ENCODE results near the gene CARHSP1.
A peak's percentile ranks its signal among the peaks of the same experiment; 100 is the strongest.
"Not testable (repeated sequence)": the region's sequence is repeated elsewhere in the genome, so short reads cannot be mapped to it uniquely, and the experiment has no call there.

The CARHSP1 gene

DNA sequence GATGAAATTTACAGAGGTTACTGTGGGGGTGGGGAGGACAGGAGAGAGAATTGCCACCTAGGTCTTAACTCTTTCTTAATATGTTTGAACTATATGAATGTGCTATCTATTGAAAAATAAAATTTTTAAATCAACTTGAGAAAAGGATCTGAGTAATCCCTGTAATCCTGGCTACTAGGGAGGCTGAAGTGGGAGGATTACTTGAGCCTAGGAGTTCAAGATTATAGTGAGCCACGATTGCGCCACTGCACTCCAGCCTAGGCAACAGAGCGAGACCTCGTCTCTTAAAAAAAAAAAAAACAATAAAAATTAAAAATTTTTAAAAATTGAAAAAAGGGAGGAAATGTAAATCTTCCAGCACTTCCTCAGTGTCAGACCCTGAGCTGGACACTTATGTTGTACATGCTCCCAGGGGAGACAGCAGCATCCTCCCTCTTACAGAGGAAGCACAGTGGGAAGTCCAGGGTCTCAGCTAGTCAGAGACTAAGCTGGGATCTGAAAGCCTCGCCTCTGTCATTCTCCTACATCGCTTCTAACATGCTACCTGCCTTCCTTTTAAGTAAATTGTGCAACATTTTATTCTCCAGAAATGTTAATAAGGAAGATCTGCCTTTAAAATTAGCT, 49.3 kb downstream of the CARHSP1 start:
- no peak for DNase-seq

DNA sequence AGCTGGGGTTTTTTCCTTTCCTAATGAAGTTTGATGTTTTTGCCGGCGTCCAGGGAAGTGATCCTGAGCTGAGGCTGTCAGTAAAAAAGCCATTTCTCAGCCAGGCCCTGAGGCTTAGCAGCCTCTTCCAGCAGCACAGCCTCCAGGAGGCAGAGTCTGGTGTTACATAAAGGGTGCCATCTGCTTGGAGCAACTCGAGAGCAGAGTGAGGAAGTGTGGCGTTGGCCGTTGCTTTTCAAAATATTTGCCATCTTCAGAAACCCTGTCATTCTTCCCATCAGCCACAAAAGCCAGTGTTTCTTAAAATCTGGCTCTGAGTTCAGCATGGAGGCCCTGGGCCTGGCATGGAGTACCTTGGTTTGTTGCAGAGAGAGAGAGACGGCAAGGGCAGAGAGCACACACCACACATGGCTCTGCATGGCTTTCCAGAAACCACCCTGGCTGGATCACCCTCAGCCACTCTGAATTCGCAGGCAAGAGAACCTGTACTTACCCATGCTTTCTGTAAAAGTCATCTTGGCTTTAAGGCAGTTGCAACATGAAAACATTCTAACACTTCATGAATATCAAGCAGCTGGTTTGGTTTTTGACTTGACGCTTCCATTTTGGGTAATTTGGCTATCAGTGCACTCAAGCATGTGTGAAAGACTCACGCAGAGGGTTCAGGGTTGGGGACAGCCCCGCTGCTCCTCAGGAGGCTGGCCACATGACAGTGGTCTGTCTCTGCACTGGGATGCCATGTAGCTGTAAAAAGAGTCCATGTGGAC, 50.1 kb downstream of the CARHSP1 start:
- no peak for DNase-seq

DNA sequence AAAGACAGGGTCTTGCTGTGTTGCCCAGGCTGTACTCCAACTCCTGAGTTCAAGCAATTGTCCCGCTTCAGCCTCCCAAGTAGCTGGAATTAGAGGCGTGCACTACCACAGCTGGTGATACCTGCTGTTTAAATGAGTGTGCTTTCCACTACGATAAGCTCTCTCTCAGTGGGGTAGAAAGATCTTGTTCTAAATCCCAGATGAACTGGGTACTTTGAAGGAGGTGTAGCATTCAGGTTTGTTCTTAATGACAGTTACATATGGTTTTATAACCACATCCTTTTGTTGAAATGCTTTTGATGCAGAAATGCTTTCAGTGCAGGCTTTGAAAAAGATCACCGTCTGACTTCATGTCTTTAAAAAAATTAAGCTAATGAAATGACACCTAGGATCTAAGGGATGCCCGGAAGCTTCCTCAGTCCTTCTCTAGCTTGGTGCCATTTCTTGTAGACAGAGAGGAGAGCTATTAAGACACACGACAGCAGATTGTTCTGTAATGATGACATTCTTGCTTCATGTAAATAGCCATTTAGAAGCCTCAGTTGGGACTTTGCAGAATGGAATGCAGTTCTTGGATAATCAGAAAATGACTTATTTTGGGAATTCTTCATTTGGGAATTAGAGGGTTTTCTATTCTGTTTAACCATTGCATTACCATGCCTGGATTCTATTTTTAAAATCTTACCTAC, 51.7 kb downstream of the CARHSP1 start:
- DNase-seq = peak in 1 of 5 experiments; percentile 87

DNA sequence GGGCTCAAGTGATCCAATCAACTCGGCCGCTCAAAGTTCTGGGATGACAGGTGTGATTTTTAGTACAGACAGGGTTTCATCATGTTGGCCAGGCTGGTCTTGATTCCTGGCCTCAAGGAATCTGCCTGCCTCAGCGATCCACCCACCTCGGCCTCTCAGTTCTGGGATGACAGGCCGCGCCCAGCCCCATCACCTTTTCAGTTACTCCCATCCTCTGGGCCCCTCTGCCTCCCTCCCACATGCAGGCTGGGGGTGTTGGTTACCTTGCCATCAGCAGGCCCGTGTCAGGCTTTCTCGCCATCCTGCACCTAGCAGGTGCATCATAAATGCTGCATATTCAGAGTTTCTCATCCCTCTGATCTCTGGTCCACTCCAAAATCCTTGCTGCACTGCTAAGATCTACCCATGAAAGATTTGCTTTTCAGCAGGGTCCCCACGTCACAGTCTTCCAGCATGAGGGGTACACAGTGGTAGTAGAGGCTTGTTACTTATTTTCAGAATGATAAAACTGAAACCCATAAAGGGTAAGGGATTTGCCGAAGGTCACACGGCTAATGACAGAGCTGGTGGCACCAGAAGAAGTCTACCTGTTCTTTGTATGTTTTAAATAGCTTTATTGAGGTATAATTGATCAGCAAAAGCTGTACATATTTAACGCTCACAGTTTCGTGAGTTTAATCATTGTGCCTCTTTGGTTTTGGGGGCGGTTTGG, 54.6 kb downstream of the CARHSP1 start:
- no peak for DNase-seq

DNA sequence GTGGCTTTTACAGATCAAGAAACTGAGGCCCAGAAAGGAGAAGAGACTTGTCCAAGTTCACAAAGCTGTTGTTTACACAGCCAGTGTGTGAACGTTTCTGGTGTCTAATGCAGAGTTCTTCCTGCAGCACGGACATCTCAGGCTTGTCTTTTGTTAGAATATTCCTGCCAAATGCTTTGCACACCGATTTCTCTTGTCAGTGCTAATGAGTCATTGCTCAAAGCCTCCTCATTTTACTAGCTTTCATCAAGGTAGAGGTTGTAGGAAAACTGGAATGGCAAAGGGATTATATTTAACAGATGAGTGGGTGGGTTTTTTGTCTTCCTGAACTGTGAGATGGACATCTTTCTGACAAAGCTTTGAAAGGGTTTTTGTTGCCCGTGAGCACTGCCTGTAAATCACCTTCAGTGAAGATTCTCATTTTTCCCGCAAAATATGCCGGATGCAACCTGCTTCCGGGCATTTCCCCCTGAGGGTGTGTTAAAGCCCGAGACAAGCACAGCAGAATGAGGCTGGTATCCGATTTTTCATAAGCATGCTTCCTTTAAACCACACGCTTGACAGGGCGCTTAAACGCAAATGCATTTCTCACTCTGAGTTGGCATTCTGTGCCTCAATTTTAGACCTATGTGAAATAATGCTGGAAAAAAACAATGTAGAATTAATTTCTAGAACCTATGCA, 56.5 kb downstream of the CARHSP1 start:
- peak in 1 of 5 experiments; percentile 39 for DNase-seq

DNA sequence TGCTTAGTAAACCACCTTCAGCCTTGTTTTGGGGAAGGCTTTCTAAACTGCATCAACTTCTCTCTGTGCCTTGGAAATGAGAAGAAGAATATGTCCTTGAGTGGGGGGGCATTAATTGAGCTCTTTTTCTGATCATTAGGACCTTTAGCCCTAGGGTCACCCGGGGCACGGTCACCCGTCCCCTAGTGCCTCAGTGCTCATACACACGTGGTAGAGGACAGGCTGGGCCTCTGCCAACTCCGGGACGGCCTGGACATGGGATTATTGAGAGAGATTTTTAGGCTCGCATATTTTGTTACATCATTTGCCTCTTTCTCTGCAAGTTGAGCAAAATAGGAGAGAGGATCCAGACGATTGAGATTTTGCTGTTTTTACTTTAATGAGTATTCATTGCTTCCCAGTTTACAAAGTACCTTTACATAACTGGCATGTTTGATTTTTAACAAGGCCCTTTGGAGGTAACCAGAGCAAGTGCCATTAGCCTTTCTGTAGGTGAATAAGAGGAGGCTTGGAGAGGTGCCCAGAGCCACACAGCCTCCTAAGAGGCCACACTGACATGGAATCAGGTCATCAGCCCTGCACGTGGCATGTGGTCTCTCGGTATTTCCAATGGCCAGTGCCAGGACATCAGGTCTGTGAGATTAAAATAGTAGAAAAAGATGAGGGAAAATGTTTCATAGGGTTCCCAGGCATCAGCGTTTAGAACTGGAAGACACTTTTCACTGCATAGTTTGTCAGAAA, 60.0 kb downstream of the CARHSP1 start:
- no peak for DNase-seq

DNA sequence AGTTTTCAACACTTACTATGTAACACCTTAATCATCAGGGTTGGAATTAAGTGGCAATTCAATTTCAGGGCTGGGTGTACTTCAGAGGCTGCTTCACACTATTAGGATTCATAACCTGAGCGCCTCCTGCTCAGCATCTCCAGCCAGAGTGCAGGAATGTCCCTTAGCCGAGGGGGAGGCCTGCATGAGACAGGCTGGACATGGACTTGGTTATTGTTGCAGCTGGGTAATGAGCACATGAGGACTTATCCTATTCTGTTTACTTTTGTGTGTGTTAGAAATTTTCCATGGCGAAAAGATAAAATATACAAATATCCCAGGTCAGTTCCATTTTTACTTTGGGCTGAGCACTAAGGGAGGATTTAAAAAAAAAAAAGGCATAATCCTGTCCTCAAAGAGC, 60.8 kb downstream of the CARHSP1 start:
- no peak for DNase-seq

DNA sequence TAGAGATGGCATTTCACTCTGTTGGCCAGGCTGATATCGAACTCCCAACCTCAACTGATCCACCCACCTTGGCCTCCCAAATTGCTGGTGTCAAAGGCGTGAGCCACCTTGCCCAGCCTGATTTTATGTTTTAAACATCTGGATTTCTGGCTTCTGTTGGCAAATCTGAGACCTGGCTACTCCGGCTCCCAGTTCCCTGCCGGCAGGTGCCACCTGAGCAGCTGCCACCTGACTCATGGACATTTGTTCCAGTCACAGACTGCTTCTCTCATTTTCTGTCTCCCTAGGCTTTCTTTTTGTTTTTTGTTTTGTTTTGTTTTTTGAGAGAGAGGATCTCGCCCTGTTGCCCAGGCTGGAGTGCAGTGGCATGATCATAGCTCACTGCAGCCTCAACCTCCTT, 61.6 kb downstream of the CARHSP1 start:
- DNase-seq = no peak

DNA sequence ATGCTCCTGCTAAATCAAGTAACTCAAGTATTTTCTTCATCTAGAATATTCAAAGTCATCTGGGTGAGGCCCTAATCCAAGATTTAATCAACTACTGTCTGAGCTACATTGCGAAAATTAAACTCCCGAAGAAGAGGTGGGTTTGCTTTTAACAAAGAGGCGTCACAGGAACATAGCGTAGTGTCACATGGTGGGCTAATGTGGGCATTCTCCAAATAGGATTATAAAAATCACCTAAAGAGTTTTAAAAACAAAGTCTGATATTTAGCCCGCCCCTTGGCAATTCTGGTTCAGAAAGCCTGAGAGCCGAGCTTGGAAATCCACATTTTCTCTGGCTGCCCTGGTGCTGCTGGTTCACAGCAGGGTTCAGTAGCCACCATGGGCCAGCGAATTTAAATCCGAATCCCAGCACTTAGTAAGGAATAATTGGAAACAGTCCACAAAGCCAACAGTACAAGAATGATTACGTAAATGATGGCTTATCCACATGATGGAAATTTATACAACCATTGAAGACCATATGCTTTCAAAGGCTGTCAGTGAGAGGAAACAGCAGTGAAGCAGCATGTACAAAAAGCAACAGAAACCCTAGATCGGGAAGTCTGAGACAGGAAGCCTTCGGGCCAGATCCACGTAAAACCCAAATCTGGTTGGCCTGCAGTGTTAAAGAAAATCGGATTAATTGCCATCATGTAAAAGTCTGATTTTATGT, 62.4 kb downstream of the CARHSP1 start:
- DNase-seq = no peak

DNA sequence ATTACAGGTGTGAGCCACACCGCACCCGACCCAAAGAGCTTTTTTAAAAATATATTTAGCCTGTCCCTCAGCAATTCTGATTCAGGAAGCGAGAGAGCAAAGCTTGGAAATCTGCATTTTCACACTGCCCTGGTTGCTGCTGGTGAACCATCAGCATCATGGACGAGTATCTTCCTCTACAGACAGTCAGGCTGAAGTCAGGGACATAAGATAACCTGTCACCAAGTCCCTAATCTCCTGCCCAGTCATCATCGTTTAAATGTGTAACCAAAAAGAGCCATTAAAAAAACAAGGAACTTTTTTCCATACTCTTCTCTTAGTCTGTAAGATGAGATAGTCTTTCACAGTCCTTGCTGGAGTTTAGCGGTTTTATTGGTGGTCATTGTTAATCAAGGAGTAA, 64.5 kb downstream of the CARHSP1 start:
- DNase-seq = no peak

DNA sequence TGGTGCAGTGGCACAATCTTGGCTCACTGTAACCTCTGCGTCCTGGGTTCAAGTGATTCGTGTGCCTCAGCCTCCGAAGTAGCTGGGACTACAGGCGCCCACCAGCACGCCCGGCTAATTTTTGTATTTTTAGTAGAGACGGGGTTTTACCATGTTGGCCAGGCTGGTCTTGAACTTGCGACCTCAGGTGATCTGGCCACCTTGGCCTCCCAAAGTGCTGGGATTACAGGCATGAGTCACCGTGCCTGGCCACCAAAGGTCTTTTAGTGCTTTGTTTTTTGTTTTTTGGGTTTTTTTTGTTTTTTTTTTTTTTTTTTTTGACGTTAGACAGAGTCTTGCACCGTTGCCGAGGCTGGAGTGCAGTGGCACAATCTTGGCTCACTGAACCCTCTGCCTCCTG, 65.1 kb downstream of the CARHSP1 start:
- not testable (repeated sequence) for DNase-seq
